GM10847 (cell line): ENCODE data around the gene HOXA4.

Source experiments
- POLR2A ChIP-seq: IDR thresholded peaks from 2 replicates; pipeline ENCODE4 v1.6.1; 2011; ENCODE audit not compliant: insufficient read length; ENCODE audit errors: extremely low read depth

HOXA4 gene

DNA sequence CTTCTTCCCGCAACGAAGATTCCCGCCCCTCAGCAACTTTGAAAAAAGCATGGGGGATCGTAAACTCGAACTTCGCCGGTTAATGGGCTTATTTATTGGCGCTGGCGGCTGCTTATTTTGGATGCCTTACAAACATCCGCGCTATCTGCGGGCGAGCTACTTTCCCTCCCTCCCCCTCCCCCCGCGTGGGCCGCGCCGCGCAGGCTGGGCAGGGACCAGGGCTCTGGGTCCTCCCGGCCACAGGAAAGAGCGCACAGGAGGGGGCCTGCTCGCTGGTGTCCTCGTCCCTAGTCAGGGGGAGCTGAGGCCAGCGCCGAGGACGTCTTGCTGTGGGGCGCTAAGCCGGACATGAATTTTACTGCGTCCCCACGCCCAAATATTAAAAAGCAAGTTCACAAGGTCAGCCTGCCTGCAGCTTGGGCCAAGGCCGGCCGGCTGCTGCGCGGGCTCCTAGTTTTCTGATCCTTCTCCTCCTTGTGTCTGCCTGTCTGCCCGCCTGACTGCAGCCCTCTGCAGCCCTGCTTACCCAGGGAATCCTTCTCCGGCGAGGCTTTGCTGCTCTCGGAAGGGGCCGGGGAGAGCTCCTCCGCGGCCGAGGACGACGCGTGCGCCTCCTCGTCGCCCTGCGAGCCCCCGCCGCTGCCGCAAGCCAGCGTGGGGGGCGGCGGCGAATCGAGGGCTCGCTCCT is 42.4 kb upstream of the HOXA4 start:
- no peak for TF ChIP-seq POLR2A

DNA sequence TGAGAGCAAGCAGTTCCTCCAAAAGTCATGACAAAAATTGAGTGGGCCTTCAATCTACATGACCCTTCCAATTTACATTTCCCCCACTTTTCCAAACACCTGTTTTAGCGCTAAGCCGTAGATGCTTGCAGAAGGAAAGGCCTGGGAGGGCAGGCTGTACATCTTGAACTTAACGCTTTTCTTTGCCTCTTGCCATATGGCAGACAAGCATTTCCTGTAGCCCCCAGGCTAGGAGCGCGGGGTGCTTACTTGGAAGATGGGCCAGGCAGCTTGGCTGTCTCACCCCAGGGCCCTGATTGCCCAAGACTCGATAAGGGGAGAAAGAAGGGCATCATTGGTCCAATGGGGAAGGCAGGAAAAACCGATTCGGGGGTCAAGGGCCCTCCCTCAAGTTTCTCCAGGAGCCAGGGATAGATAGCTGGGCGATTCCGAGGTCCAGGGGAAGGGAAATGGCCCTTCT is 41.8 kb upstream of the HOXA4 start:
- TF ChIP-seq POLR2A = no peak

DNA sequence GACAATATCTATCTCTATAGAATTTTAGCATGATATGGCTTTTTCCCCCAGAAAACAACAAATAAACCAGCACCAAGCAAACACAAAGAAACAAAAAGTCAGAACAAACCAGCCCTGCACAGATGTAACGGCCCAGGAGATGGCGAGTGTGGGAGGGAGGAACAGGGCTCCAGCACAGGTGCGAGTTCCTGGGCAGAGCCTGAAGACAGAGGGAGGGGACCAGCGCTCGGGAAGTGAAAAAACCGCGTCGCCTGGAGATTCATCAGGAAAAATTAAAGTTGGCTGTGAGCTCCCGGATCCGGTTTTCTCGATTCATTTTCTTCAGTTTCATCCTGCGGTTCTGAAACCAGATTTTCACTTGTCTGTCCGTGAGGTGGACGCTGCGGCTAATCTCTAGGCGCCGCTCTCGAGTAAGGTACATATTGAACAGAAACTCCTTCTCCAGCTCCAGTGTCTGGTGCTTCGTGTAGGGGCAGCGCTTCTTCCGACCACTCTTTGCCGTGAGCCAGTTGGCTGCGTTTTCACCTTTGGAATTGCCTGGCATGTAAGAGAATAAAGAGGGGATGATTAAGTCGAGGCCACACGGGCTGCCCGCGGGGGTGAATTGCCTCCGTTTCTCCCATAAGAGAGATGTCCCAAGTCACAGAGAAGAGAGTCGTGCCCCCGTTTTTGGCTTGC is 41.2 kb upstream of the HOXA4 start:
- no peak for TF ChIP-seq POLR2A

DNA sequence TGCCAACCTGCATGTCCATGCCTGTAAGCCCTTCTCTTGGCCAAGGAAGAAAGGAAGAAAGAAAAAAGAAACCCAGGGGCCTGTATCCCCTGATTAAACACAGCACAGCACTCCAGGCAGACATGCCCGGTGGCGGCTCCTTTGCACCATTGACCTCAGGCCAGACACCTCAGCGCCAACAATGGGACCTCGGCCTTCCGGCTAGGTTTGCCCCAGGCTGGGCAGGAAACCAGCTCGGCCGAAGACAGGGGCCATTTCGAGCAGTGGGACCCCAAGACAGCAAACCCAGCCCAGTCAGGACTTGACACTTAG is 40.7 kb upstream of the HOXA4 start:
- TF ChIP-seq POLR2A = no peak

DNA sequence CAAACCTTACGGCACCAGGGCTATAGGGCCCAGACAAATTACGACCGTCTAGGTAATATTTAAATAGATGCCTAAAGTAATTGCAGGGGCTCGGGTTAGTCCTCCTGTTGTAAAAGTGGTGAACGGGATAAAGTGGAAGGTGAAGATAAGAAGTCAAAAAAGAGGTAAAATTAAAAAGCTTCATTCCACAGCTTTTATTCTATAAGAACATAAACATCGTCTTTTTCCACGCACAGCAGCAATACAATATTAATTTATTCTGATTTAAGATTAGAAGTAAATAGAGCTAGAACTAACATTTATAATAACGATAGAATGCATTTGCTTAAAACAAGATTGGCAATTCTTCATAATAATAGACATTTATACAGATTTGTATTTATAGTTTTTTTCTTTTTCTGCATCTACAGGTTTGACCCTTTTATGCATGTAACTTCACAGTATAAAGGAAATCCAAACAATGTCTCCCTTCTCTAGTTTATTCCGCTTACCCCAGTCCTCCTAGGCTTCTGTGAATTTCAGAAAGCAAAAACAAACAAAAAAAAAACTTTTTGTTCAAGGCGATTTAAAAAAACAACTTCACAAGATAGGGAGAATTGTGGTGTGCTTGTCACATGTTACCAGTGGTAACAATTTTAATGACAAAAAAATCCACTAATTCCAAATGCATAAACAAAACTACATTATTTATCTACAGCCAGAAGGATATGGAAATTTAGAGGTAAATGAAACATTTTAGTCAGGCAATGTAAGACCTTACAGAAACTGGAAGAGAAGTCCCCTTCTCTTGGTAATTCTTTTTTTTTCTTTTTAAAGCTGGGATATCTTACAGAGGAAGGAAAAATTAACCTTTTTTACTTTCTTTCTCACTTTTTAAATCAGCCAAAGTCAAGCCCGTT is 40.1 kb upstream of the HOXA4 start:
- no peak for TF ChIP-seq POLR2A

DNA sequence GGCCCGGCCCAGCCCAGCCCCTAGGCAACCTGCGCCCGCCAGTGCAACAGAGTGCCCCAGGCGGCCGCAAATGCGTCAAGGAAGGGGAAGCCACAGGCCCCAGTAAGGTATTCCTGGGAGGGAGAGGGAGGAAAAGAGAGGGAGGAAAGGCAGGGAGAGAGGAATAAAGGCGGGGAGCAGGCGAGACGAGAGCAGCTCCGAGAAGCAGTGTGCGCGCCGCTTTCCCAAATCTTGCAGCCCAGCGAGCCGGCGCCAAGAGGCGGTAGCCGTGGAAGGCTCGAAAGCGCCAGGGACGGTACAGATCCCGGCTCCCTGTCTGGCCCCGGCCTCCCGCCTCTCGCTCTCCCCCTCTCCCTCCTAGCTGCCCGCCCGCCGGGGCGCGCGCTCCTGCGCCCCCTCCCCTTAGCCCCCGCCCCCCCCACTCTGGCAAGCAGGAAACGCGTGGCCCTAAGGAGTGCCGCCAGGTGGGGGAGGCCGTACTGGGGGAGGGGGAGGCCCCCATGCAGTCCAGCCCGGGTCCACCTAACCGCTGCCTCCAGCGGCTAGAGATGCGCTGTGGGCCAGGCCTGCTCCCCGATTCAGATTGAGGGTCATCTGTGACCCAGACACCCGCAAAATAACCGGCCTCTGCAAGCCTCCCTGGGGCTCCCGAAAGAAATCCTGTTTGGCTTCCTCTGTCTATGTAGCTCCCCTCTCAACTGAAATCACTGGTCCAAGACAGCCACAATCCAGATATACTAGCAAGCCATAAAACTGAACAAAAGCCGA is 39.3 kb upstream of the HOXA4 start:
- no peak for TF ChIP-seq POLR2A

DNA sequence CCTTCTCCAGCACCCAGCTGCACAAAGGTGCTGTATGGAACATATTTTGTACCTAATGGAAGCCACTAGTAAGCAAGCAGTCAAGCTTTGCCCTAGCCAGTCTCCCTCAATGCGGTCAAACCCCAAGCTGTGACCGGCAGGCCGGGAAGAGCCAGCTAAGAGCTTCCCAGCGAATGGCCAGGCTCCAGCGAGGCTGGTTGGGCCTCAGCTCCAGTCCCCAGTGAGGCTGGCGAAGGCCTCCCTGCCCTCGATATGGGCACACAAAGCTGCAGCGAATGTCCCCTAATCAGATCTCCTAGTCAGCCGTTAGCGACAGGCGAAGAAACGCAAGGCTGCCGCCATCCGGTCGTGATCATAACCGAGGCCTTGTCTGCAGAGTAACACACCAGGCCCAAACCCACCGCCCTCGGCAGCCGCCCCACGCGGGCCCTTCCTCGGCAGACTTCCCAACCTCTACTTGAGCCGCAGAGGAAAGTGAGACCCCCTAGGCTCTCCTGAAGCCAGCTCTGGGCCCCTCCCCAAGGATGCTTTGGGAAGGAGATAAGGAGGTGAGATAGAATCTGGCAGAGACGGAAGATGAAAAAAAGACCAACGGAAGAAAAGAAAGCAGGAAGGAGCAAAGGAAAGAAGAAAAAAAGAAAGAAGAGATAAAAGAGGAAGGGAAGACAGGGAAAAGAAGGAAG is 37.8 kb upstream of the HOXA4 start:
- TF ChIP-seq POLR2A = no peak

DNA sequence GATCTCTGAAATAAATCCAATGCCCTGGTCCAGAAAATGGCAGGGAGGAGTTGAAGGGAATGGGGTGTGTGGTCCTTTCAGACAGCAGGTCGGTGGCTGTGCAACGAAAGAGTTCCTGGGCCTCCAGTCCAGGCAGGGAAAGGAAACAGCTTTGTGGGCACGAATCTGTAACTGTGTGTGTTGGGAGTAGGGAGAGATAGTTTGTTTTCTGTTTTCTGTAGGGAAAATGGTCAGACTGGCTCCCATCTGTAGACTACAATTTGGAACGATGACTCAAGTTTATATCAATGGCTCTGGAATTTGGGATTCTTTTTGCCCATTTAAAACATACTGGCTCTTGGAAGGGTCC is 37.3 kb upstream of the HOXA4 start:
- TF ChIP-seq POLR2A = no peak

DNA sequence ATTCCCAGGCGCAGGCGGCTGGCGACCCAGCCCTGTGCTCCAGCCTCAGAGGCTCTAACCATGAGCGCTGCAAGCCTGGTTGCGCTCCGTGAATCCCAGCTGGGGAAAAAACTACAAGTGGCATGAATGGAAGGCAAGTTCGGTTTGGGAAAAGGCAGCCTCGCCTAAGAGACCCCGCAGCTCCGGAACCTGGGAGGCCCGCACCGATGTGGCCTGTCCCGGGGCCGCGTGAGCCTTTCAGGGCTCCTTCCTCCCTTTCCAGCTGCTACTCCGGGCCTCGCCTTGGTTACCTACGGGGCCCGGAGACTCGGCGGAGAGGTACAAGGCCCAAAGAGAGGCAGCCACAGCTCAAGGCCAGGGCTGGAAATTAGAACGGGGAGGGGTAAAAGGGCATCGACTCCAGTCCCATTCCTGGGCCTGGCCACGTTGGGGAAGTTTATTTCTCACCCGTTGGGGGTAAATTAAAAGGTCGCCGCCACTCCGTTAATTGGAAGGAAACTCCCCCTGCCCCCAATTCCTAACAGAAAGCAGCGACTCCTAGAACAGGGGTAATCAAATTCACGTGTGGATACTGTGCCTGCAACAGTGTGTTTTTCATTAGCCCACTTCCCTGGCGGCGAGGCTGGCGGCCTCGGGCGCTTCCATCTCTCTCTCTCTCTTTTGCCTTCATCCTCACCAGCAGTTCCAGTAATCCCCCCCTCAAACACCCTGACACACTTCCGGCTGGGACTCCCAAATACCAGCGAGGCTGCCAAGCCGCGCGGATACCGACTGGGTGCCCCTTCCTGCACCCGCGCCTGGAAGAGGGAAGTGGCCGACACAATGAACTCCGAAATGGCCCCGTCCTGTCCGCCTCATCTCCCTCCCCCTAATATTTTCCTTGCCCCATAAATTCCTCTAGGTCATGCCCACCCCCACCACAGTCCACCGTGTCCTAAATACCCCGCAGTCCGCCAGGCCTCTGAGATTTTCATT is 36.3 kb upstream of the HOXA4 start:
- no peak for TF ChIP-seq POLR2A

DNA sequence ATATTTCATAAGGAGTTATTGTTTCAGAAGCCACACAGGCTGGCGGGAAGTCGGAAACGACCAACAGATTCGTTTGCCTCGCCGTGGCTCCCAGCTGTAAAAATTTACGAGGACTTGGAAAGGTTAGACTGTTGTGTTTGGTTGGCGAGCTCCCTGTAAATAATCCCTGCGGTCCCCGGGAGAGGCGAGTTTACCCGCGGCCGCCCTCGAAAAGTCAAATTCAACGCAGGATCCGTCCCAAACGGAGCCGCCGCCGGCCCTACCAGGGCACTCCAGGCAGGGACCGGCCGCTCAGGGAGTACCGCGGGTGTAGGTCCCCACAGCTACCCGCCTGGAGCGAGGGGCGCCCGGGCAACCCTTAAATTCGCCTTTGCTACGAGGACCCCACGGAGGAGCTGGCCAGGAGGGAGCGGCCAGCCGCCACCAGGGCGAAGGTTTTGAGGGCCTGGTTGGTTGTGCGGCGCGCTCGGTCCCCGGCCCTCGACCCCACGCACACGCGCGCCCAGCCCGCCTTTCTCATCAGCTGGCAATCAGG is 35.5 kb upstream of the HOXA4 start:
- no peak for TF ChIP-seq POLR2A

DNA sequence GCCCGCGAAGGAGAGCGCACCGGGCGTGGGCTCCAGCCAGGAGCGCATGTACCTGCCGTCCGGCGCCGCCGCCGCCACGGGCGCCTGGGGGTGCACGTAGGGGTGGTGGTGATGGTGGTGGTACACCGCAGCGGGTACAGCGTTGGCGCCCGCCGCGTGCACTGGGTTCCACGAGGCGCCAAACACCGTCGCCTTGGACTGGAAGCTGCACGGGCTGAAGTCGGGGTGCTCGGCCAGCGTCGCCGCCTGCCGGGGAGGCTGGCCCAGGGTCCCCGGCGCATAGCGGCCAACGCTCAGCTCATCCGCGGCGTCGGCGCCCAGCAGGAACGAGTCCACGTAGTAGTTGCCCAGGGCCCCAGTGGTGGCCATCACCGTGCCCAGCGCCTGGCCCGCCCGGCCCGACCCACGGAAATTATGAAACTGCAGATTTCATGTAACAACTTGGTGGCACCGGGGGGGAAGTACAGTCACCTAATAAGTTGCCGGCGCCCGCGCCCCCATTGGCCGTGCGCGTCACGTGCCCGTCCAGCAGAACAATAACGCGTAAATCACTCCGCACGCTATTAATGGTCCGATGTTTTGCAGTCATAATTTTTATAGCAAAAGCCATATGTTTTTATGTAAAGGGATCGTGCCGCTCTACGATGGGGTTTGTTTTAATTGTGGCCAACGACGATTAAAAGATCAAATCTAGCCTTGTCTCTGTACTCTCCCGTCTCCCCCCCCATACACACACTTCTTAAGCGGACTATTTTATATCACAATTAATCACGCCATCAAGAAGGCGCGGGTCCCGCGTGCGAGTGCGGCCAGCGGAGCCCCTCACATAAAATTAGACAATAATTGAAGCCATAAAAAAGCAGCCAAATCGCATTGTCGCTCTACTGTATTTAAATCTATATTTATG is 34.8 kb upstream of the HOXA4 start, which contains the start of gene HOXA9:
TSS of gene HOXA9 (minus strand) at position 449 of the 907 bp plus-strand sequence. CDS start at position 369, 80 bp downstream.
- TF ChIP-seq POLR2A = no peak

DNA sequence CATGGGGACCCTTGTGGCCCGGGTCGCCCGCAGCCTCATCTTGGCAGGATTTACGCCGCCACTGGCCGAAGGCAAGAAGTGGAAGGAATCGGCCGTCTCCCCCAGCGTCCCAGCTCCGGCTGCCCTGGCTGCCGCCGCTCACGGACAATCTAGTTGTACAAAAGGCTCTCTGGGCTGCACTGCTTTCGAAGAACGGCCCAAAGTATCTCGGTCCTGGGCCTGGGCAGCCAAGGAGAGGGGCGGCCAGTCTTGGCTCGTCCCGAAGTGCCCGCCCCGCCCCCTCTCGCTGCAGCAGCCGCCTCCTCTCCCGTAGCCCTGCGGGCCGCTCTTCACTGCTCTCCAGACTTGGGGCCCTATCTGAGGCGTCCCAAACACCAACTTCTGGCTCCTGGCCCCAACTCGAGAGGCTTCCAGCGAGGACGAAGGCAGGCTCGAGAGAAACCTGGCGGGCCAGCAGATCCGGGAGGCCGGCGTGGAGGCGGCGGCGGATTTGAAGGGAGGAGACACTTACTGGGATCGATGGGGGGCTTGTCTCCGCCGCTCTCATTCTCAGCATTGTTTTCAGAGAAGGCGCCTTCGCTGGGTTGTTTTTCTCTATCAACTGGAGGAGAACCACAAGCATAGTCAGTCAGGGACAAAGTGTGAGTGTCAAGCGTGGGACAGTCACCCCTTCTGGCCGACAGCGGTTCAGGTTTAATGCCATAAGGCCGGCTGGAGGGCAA is 34.0 kb upstream of the HOXA4 start:
- no peak for TF ChIP-seq POLR2A
